Measurements from ENCODE around the gene MED22. TPM values are rescaled to one million over a fixed set of nuclear protein-coding genes. Genes with fewer than 3 reads are reported as not detected.
"Not testable (repeated sequence)": the region's sequence is repeated elsewhere in the genome, so short reads cannot be mapped to it uniquely, and the experiment has no call there.

Gene MED22
- total RNA-seq, result 20.2 TPM
- long read RNA-seq, transcript MED22-201 (5 exons, 1,437 nt), result major isoform, 19 of 58 reads
- long read RNA-seq, partial matches to known transcripts, result 14 of 58 reads
- long read RNA-seq, other reads (novel, unspliced or antisense), result 20 of 58 reads

GRCh38 chr9:133347985-133348717 is at the start of gene MED22, which contains the start of gene RPL7A:
TSS of gene MED22 (minus strand) at chr9:133348131. CDS start at chr9:133346662, 1,469 bp downstream.
TSS of gene RPL7A (plus strand) at chr9:133348218. CDS start at chr9:133348244, 26 bp downstream.
- DNase-seq (ENCODE audit: low spot score), result peak; percentile 96
- intact Hi-C loops (cut with DNase I), result loop anchor here (1.0 to 2.0 kb wide), 2 partner anchors 13 to 28 kb away; partner anchors contain the start of genes STKLD1 and SURF4

GRCh38 chr9:133397370-133397769 is 49.4 kb upstream of the MED22 start:
- intact Hi-C loops (cut with DNase I), result no loop called here
- no peak for DNase-seq (ENCODE audit: low spot score)

- no peak for DNase-seq (ENCODE audit: low spot score)
- intact Hi-C loops (cut with DNase I), result no loop called here
These were observed 49.0 kb upstream of the MED22 start for GRCh38 chr9:133396952-133397351.

- intact Hi-C loops (cut with DNase I), result no loop called here
- no peak for DNase-seq (ENCODE audit: low spot score)
These were observed 46.8 kb upstream of the MED22 start for GRCh38 chr9:133394687-133395271.

- intact Hi-C loops (cut with DNase I), result no loop called here
- no peak for DNase-seq (ENCODE audit: low spot score)
These were observed 45.5 kb upstream of the MED22 start for GRCh38 chr9:133393399-133393798.

GRCh38 chr9:133392308-133392707 is 44.4 kb upstream of the MED22 start:
- intact Hi-C loops (cut with DNase I); DNase-seq (ENCODE audit: low spot score): not testable (repeated sequence)

GRCh38 chr9:133391449-133391848 is 43.5 kb upstream of the MED22 start:
- intact Hi-C loops (cut with DNase I); DNase-seq (ENCODE audit: low spot score): not testable (repeated sequence)

GRCh38 chr9:133390713-133391112 is 42.8 kb upstream of the MED22 start:
- DNase-seq (ENCODE audit: low spot score), result no peak
- intact Hi-C loops (cut with DNase I), result no loop called here

- no peak for DNase-seq (ENCODE audit: low spot score)
- intact Hi-C loops (cut with DNase I), result no loop called here
These were observed 41.6 kb upstream of the MED22 start for GRCh38 chr9:133389562-133389961.

GRCh38 chr9:133389025-133389557 is 41.2 kb upstream of the MED22 start:
- intact Hi-C loops (cut with DNase I), result no loop called here
- no peak for DNase-seq (ENCODE audit: low spot score)

GRCh38 chr9:133387680-133388079 is 39.7 kb upstream of the MED22 start:
- no peak for DNase-seq (ENCODE audit: low spot score)
- intact Hi-C loops (cut with DNase I), result no loop called here

GRCh38 chr9:133386338-133386737 is 38.4 kb upstream of the MED22 start:
- no peak for DNase-seq (ENCODE audit: low spot score)
- intact Hi-C loops (cut with DNase I), result no loop called here

GRCh38 chr9:133385452-133385851 is 37.5 kb upstream of the MED22 start:
- intact Hi-C loops (cut with DNase I), result no loop called here

GRCh38 chr9:133384736-133385321 is 36.9 kb upstream of the MED22 start:
- intact Hi-C loops (cut with DNase I), result no loop called here
- no peak for DNase-seq (ENCODE audit: low spot score)

More at GRCh38 chr9:133385452-133385851, 37.5 kb upstream of the MED22 start:
- no peak for DNase-seq (ENCODE audit: low spot score)

- intact Hi-C loops (cut with DNase I), result no loop called here
These were observed 35.5 kb upstream of the MED22 start for GRCh38 chr9:133383438-133383837.

GRCh38 chr9:133382507-133383141 is 34.7 kb upstream of the MED22 start:
- DNase-seq (ENCODE audit: low spot score), result no peak
- intact Hi-C loops (cut with DNase I), result no loop called here

More at GRCh38 chr9:133383438-133383837, 35.5 kb upstream of the MED22 start:
- no peak for DNase-seq (ENCODE audit: low spot score)

- DNase-seq (ENCODE audit: low spot score), result no peak
- intact Hi-C loops (cut with DNase I), result no loop called here
These were observed 32.8 kb upstream of the MED22 start for GRCh38 chr9:133380734-133381133.

GRCh38 chr9:133379153-133380086 is 31.5 kb upstream of the MED22 start:
- DNase-seq (ENCODE audit: low spot score), result no peak
- intact Hi-C loops (cut with DNase I), result no loop called here

Measured in cardiac septum (tissue), 1 donor.